Measurements from ENCODE around the gene GNAZ. TPM values are rescaled to one million over a fixed set of nuclear protein-coding genes. Genes with fewer than 3 reads are reported as not detected.

The GNAZ gene
- total and polyA plus RNA-seq, 11 donors, result 1.1 to 13.9 (median 2.5) TPM

DNA sequence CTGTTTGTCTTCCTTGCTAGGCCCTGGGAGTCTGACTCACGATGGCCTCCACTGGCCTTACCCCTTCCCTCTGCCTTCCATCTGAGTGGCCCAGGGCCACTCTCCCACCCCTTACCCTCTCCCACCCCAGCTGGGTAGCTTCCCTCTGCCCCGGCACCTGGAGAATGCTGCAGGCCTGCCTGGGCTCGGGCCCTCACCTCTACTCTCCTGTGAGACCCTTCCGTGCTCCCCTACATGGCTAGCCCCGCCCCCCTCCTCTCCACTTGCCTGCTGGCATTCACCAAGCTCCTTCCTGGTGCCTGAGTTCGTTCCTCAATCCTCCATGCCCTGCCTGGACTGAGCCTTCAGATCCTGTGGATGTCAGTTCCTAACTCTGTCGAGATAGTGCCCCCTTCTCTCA lies 83.7 kb downstream of the GNAZ start:
- WGBS, 4 donors, result 78 to 91% (median 84%) methylated on average over 7 of the region's 7 CpGs
- DNase-seq, result no peak
- intact Hi-C loops (cut with DNase I), result no loop called here
- Histone ChIP-seq H3K36me3 (no peaks in the 10 kb centered on the region), H3K9me3 (no peaks in the 10 kb centered on the region), H3K27ac (no peak overlapping the region), H3K4me1 (peaks cover 0 to 17% (median 0%) of the 10 kb centered on the region in 12 donors), H3K4me3 (no peak overlapping the region), H3K27me3 (peaks cover 0 to 4% (median 0%) of the 10 kb centered on the region in 9 donors)
- ATAC-seq, result no peak
- TF ChIP-seq, protein P1, sequence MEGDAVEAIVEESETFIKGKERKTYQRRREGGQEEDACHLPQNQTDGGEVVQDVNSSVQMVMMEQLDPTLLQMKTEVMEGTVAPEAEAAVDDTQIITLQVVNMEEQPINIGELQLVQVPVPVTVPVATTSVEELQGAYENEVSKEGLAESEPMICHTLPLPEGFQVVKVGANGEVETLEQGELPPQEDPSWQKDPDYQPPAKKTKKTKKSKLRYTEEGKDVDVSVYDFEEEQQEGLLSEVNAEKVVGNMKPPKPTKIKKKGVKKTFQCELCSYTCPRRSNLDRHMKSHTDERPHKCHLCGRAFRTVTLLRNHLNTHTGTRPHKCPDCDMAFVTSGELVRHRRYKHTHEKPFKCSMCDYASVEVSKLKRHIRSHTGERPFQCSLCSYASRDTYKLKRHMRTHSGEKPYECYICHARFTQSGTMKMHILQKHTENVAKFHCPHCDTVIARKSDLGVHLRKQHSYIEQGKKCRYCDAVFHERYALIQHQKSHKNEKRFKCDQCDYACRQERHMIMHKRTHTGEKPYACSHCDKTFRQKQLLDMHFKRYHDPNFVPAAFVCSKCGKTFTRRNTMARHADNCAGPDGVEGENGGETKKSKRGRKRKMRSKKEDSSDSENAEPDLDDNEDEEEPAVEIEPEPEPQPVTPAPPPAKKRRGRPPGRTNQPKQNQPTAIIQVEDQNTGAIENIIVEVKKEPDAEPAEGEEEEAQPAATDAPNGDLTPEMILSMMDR (IDR thresholded peaks at IDR 0.05), result no peak
- TF ChIP-seq POLR2A (IDR thresholded peaks at IDR 0.05), result no peak

DNA sequence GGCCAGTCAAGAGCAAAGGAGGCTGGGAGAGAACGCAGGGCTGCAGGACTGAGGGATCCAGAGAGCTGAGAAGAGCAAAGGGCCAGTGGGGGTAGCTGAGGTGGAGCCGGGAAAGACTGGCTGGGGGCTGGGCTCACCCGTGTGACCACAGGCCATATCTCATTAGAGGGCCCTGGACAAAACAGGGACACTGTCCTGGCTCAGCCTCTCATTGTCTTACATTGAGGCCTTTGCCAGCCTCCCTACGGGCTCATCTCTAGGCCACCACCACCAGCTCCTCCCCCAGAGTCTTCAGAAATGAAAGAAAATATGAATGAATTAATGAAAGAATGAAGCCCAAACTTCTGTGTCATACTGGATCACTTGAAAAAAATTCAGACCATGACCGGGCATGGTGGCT lies 84.1 kb downstream of the GNAZ start:
- Histone ChIP-seq H3K4me1 (peaks cover 0 to 17% (median 0%) of the 10 kb centered on the region in 12 donors), H3K4me3 (no peak overlapping the region), H3K9me3 (no peaks in the 10 kb centered on the region), H3K27me3 (peaks cover 0 to 4% (median 0%) of the 10 kb centered on the region in 9 donors), H3K36me3 (no peaks in the 10 kb centered on the region), H3K27ac (no peak overlapping the region)
- DNase-seq (no peak), ATAC-seq (no peak)
- intact Hi-C loops (cut with DNase I), result no loop called here
- 86 to 90% (median 88%) methylated on average over 5 of the region's 5 CpGs for whole genome bisulfite sequencing, 4 donors
- TF ChIP-seq POLR2A (IDR thresholded peaks at IDR 0.05), result no peak
- TF ChIP-seq, protein P1 (IDR thresholded peaks at IDR 0.05), result no peak

DNA sequence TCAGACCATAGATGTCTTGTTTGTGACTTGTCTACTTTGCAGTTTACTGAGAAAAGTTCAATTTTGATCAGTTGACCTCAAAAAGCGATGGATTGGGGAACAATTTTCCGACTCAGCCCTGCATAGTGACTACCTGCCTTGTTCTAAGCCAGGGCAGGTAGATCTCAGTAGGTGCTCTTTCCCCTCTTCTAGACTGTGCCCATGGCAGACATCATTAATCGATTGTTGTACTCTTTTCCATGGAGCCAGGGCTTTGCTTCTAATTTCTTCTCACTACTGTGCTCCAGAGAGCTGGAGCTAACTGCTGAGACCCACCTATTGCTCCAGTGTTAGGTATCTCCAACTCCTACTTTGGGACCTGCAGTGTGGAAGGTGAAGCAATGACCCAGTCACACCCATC lies 84.8 kb downstream of the GNAZ start:
- Histone ChIP-seq H3K4me1 (peaks cover 0 to 17% (median 0%) of the 10 kb centered on the region in 12 donors), H3K9me3 (no peaks in the 10 kb centered on the region), H3K27me3 (peaks cover 0 to 4% (median 0%) of the 10 kb centered on the region in 9 donors), H3K4me3 (no peak overlapping the region), H3K27ac (no peak overlapping the region), H3K36me3 (no peaks in the 10 kb centered on the region)
- ATAC-seq, result no peak
- DNase-seq, result no peak
- intact Hi-C loops (cut with DNase I), result no loop called here
- TF ChIP-seq, protein P1 (IDR thresholded peaks at IDR 0.05), result no peak
- no peak for TF ChIP-seq POLR2A (IDR thresholded peaks at IDR 0.05)
- 95 to 97% (median 96%) methylated on average over 3 of the region's 3 CpGs for whole genome bisulfite sequencing, 4 donors

DNA sequence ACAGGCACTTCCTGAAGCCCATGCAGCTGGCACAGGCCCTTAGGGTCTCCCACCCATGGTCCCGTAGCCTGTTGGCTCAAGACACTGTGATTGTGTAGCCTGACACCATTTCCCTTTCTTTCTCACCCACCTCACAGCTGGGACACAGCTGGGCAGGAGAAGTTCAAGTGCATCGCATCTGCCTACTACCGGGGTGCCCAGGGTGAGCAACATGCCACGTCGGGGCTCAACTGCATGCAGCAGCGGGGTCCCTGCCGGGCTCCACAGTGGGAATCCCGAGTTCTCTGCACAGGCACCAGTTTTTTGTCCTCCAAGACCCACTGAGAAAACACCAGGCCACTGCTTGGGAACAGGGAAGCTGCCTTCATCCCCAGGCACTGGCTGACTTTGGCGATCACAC lies 85.5 kb downstream of the GNAZ start:
- Histone ChIP-seq H3K36me3 (no peaks in the 10 kb centered on the region), H3K4me3 (no peak overlapping the region), H3K4me1 (peaks cover 0 to 17% (median 0%) of the 10 kb centered on the region in 12 donors), H3K27me3 (peaks cover 0 to 4% (median 0%) of the 10 kb centered on the region in 9 donors), H3K9me3 (no peaks in the 10 kb centered on the region), H3K27ac (no peak overlapping the region)
- WGBS, 4 donors, result 93 to 95% (median 93%) methylated on average over 9 of the region's 9 CpGs
- TF ChIP-seq POLR2A (IDR thresholded peaks at IDR 0.05), result no peak
- TF ChIP-seq, protein P1 (IDR thresholded peaks at IDR 0.05), result no peak
- ATAC-seq (no peak), DNase-seq (no peak)
- intact Hi-C loops (cut with DNase I), result no loop called here
